Body of pancreas (tissue), 4 donors: Measurements from ENCODE around the gene PLXNB2.

Experiments
- CTCF ChIP-seq, 7 experiments: fragments of 450-650 bp in 4 of 7; fragments of 200-600 bp in 3 of 7; sonication (generic) in 3 of 7; IDR thresholded peaks; one replicate each; pipeline ENCODE4 v1.5.1; 2016 to 2019; ENCODE audit warnings: antibody characterized with exemption in 7 of 7
- POLR2A ChIP-seq, 3 donors: fragments of 450-650 bp; IDR thresholded peaks; one replicate each; pipeline ENCODE4 v1.6.1; 2016; ENCODE audit warnings: antibody characterized with exemption in 3 of 3, mild to moderate bottlenecking in 2 of 3

- no peak for TF ChIP-seq CTCF (IDR thresholded peaks at IDR 0.05)
- TF ChIP-seq POLR2A (IDR thresholded peaks at IDR 0.05) = no peak
Measured at GRCh38 chr22:50257451-50258360, 49.7 kb downstream of the PLXNB2 start.
